ENCODE measurements around the gene SFI1. TPM values are rescaled to one million over a fixed set of nuclear protein-coding genes. Genes with fewer than 3 reads are reported as not detected.

SFI1 gene
- total and polyA plus RNA-seq, 2 of the 8 experiments (the other 6 are each of a cell fraction or from before 2014, with no cell fraction given), result 10.4 to 30.1 TPM

- H2BK5ac ChIP-seq (ENCODE audit: low read depth, low read length), result no peak overlapping the region
- H2BK12ac ChIP-seq (ENCODE audit: low read depth, low read length), result no peak overlapping the region
- CTCF ChIA-PET (ENCODE audit: partially characterized antibody), result interaction anchor here (0.5 to 3.8 kb wide), 9 partner anchors 9 to 60 kb away, joined by 3 to 13 read pairs (median 3); no protein-coding TSS in a partner anchor
- H3K27ac ChIP-seq (ENCODE audit: low read depth, low read length), result no peak overlapping the region
- no peak overlapping the region for H3K4me3 ChIP-seq (ENCODE audit: extremely low read depth in 1 of 4, insufficient read depth in 2 of 4, low read depth in 3 of 4, low read length in 4 of 4)
- H3K23ac ChIP-seq (ENCODE audit: insufficient read length), result no peak overlapping the region
- no peak overlapping the region for H2AFZ ChIP-seq (ENCODE audit: low read length)
- no peaks in the 10 kb centered on the region for H3K79me1 ChIP-seq (ENCODE audit: low read depth, low read length)
- 83% methylated on average over 17 of the region's 17 CpGs; no CpG with 5 or more reads in 1 of the 2 experiments for WGBS, 2 experiments (ENCODE audit: extremely low coverage in 1 of 2, insufficient coverage in 1 of 2, insufficient read length in 1 of 2, insufficient replicate concordance in 2 of 2, low coverage in 1 of 2, low lambda C conversion rate in 2 of 2, missing lambda C conversion rate in 1 of 2)
- H3K14ac ChIP-seq (ENCODE audit: insufficient read length), result no peak overlapping the region
- H4K8ac ChIP-seq (ENCODE audit: extremely low read depth, insufficient read depth, low read length), result no peak overlapping the region
- no peaks in the 10 kb centered on the region for H3K79me2 ChIP-seq (ENCODE audit: control insufficient read depth in 1 of 2, insufficient read depth in 2 of 2, low read length in 2 of 2)
- H2BK120ac ChIP-seq (replicated peaks; ENCODE audit: low read depth, low read length), result no peak overlapping the region
- H4K20me1 ChIP-seq (replicated peaks in 1 of 2; ENCODE audit: control insufficient read depth in 1 of 2, insufficient read depth in 2 of 2, low read length in 2 of 2), result peaks cover 2% of the 10 kb centered on the region in 2 experiments
- no peaks in the 10 kb centered on the region for H3K23me2 ChIP-seq (ENCODE audit: low read depth, low read length)
- no peak overlapping the region for H3K56ac ChIP-seq (replicated peaks; ENCODE audit: insufficient read length, low read depth, low read length)
- no peaks in the 10 kb centered on the region for H3K27me3 ChIP-seq (replicated peaks in 1 of 4; ENCODE audit: control insufficient read depth in 3 of 4, extremely low read depth in 1 of 4, insufficient read depth in 3 of 4, low read length in 3 of 4)
- no peak overlapping the region for H2BK15ac ChIP-seq (ENCODE audit: low read length)
- H3K9ac ChIP-seq (replicated peaks in 1 of 4; ENCODE audit: extremely low read depth in 1 of 4, low read depth in 3 of 4, low read length in 3 of 4), result no peak overlapping the region
- no peak overlapping the region for H3K4me2 ChIP-seq (ENCODE audit: insufficient read depth in 1 of 2, low read depth in 2 of 2, low read length in 2 of 2)
- no peak overlapping the region for H4K91ac ChIP-seq (replicated peaks; ENCODE audit: insufficient read length, low read length)
- no peak overlapping the region for H2AK5ac ChIP-seq (ENCODE audit: low read depth, low read length)
- H3K4ac ChIP-seq (replicated peaks; ENCODE audit: insufficient read length, low read depth, low read length), result no peak overlapping the region
- FAIRE-seq, result no peak
- H4K5ac ChIP-seq (ENCODE audit: insufficient read length, low read depth, low read length), result no peak overlapping the region
- no peaks in the 10 kb centered on the region for H3K4me1 ChIP-seq (replicated peaks in 1 of 4; ENCODE audit: control insufficient read depth in 3 of 4, insufficient read depth in 4 of 4, low read length in 3 of 4)
- no peaks in the 10 kb centered on the region for H3K9me3 ChIP-seq (ENCODE audit: insufficient read depth in 2 of 2, low read depth in 1 of 2, low read length in 1 of 2)
- POLR2A ChIA-PET (ENCODE audit: partially characterized antibody), result interaction anchor here (0.5 to 5.0 kb wide), 4 partner anchors 10 to 258 kb away, joined by 3 to 30 read pairs (median 4); no protein-coding TSS in a partner anchor
- H3K36me3 ChIP-seq (ENCODE audit: control insufficient read depth in 2 of 4, insufficient read depth in 4 of 4, low read length in 3 of 4), result peaks cover 0 to 3% (median 0%) of the 10 kb centered on the region in 4 experiments; a peak in 1 of 8 replicates
- no peak for DNase-seq (ENCODE audit: low read depth in 1 of 2, low spot score in 2 of 2)
- no peak overlapping the region for H3K18ac ChIP-seq (ENCODE audit: extremely low read depth, low read length)
- no peak overlapping the region for H2BK20ac ChIP-seq (ENCODE audit: low read length)
- TF ChIP-seq, protein P1, sequence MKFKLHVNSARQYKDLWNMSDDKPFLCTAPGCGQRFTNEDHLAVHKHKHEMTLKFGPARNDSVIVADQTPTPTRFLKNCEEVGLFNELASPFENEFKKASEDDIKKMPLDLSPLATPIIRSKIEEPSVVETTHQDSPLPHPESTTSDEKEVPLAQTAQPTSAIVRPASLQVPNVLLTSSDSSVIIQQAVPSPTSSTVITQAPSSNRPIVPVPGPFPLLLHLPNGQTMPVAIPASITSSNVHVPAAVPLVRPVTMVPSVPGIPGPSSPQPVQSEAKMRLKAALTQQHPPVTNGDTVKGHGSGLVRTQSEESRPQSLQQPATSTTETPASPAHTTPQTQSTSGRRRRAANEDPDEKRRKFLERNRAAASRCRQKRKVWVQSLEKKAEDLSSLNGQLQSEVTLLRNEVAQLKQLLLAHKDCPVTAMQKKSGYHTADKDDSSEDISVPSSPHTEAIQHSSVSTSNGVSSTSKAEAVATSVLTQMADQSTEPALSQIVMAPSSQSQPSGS (IDR thresholded peaks at IDR 0.05; ENCODE audit: low read length), result no peak
- TF ChIP-seq KDM5A (IDR thresholded peaks at IDR 0.05; ENCODE audit: low read length) (no peak), CBX5 (IDR thresholded peaks at IDR 0.05; ENCODE audit: low read depth, low read length) (no peak), GABPA (IDR thresholded peaks at IDR 0.05; ENCODE audit: borderline replicate concordance, insufficient read depth, low read length) (no peak), FOSL1 (IDR thresholded peaks at IDR 0.05; ENCODE audit: insufficient read depth, low read depth, low read length) (no peak), NRF1 (IDR thresholded peaks at IDR 0.05; ENCODE audit: low read depth, low read length) (no peak), KDM4A (IDR thresholded peaks at IDR 0.05; ENCODE audit: low read depth, low read length, severe bottlenecking) (no peak), ASH2L (IDR thresholded peaks at IDR 0.05; ENCODE audit: low read length) (no peak), GTF2F1 (IDR thresholded peaks at IDR 0.05; ENCODE audit: borderline replicate concordance, low read depth, low read length) (no peak)
These were observed 108.7 kb downstream of the SFI1 start for GRCh38 chr22:31604746-31605705.
